ENCODE results near the gene ARHGAP15. TPM values are rescaled to one million over a fixed set of nuclear protein-coding genes. Genes with fewer than 3 reads are reported as not detected.

The ARHGAP15 gene
- total and polyA plus RNA-seq, 9 donors, result 1.5 to 10.0 (median 2.6) TPM

DNA sequence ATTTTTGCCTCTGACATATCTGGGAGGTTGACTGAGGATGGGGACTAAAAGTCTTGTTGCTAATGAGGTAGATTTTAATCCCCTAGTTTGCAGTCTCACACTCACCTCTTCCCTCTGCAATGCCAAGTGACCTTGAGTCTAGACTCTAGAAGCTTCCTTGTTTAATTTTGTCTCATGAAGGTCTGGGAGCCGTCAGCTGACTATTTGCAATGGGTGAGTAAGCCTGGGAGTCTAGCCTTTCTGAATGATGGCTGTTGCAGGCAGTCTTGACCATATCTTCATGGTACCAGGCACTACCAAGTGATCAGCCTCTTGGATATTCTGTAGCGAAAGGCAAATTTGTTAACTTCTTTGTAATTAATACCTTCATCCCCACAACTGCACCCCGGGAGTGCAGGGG is 61.2 kb downstream of the ARHGAP15 start:
- TF ChIP-seq EP300 (IDR thresholded peaks at IDR 0.05) (no peak), POLR2A (IDR thresholded peaks at IDR 0.05) (no peak)
- TF ChIP-seq, protein P1, sequence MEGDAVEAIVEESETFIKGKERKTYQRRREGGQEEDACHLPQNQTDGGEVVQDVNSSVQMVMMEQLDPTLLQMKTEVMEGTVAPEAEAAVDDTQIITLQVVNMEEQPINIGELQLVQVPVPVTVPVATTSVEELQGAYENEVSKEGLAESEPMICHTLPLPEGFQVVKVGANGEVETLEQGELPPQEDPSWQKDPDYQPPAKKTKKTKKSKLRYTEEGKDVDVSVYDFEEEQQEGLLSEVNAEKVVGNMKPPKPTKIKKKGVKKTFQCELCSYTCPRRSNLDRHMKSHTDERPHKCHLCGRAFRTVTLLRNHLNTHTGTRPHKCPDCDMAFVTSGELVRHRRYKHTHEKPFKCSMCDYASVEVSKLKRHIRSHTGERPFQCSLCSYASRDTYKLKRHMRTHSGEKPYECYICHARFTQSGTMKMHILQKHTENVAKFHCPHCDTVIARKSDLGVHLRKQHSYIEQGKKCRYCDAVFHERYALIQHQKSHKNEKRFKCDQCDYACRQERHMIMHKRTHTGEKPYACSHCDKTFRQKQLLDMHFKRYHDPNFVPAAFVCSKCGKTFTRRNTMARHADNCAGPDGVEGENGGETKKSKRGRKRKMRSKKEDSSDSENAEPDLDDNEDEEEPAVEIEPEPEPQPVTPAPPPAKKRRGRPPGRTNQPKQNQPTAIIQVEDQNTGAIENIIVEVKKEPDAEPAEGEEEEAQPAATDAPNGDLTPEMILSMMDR (IDR thresholded peaks at IDR 0.05), result no peak
- Histone ChIP-seq H3K4me3 (no peak overlapping the region), H3K36me3 (no peaks in the 10 kb centered on the region), H3K4me1 (ENCODE audit: insufficient read depth) (no peaks in the 10 kb centered on the region), H3K27me3 (no peaks in the 10 kb centered on the region), H3K9me3 (no peaks in the 10 kb centered on the region), H3K27ac (no peak overlapping the region)
- WGBS, 3 donors, result 71 to 91% (median 77%) methylated on average over 3 of the region's 3 CpGs
- DNase-seq, result no peak
- intact Hi-C loops (cut with DNase I), result no loop called here

DNA sequence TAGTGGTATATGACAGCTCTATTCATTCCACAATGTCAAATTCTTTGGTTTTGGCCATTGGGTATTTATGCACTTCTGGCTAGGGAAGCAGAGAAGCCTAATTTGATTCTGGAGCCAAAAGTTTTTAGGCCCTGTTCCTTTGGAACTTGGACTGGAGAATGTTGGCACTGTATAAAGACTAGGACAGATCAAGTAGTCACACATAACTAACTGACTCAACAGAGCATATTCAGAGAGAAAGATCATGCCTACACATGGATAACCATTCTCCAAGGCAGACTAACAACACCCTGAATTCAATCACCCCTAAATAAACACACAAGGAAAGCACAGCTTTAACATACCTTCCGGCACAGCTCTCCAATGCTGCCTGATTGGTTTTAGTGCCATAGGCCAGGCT is 62.9 kb downstream of the ARHGAP15 start:
- no peaks in the 10 kb centered on the region for H3K9me3 ChIP-seq
- no peaks in the 10 kb centered on the region for H3K27me3 ChIP-seq
- TF ChIP-seq EP300 (IDR thresholded peaks at IDR 0.05) (no peak), POLR2A (IDR thresholded peaks at IDR 0.05) (no peak)
- TF ChIP-seq, protein P1 (IDR thresholded peaks at IDR 0.05), result no peak
- H3K36me3 ChIP-seq, result no peaks in the 10 kb centered on the region
- DNase-seq, result no peak
- intact Hi-C loops (cut with DNase I), result no loop called here
- no peak overlapping the region for H3K4me3 ChIP-seq
- H3K4me1 ChIP-seq (ENCODE audit: insufficient read depth), result no peaks in the 10 kb centered on the region
- no peak overlapping the region for H3K27ac ChIP-seq
- 82 to 100% (median 95%) methylated on average over 1 of the region's 1 CpG for WGBS, 3 donors

DNA sequence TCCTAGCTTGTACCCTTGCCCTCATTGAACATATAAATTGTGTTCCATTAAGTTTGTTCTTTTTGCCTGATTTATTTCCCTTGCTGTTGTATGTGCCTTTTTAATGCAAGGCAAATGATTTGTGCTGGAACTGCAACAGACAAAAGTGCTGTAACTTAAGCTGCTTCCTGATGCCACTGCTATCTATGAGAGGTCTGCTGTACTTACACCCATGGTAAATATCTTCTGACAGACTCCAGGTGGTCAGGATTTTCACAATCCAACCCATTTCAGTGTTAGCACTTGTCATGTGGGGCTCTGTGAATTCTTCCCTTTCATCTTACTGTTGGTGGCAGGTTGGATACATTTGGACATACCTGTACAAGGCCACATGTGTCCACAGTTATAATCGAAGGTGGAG is 63.5 kb downstream of the ARHGAP15 start:
- TF ChIP-seq EP300 (IDR thresholded peaks at IDR 0.05) (no peak), POLR2A (IDR thresholded peaks at IDR 0.05) (no peak)
- TF ChIP-seq, protein P1 (IDR thresholded peaks at IDR 0.05), result no peak
- H3K27me3 ChIP-seq, result no peaks in the 10 kb centered on the region
- no peaks in the 10 kb centered on the region for H3K4me1 ChIP-seq (ENCODE audit: insufficient read depth)
- H3K27ac ChIP-seq, result no peak overlapping the region
- H3K36me3 ChIP-seq, result no peaks in the 10 kb centered on the region
- H3K9me3 ChIP-seq, result no peaks in the 10 kb centered on the region
- intact Hi-C loops (cut with DNase I), result no loop called here
- H3K4me3 ChIP-seq, result no peak overlapping the region
- 77 to 86% (median 81%) methylated on average over 1 of the region's 1 CpG for WGBS, 3 donors
- no peak for DNase-seq

DNA sequence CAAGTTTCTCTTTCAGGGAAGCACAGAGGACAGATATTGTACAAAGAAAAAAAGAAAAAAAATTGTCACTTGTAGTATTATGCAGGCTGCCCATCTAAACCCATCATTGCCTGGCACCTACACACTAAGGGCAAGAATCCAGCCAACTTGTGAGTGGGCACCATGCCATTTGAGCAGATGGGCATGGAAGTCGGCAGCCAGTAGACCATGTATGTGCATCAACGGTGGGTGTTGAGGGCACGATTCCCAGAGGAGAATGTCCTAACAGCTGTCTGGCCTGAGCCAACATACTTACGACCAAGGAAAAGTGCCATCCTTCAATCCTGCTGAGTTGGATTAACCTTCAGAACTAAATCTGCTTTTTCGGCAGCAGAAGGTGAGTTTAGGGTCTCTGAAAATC is 63.9 kb downstream of the ARHGAP15 start:
- TF ChIP-seq, protein P1 (IDR thresholded peaks at IDR 0.05), result no peak
- TF ChIP-seq EP300 (IDR thresholded peaks at IDR 0.05) (no peak), POLR2A (IDR thresholded peaks at IDR 0.05) (no peak)
- Histone ChIP-seq H3K27ac (no peak overlapping the region), H3K9me3 (no peaks in the 10 kb centered on the region), H3K27me3 (no peaks in the 10 kb centered on the region), H3K4me1 (ENCODE audit: insufficient read depth) (no peaks in the 10 kb centered on the region), H3K4me3 (no peak overlapping the region), H3K36me3 (no peaks in the 10 kb centered on the region)
- WGBS, 3 donors, result 79 to 87% (median 82%) methylated on average over 5 of the region's 5 CpGs
- DNase-seq, result no peak
- intact Hi-C loops (cut with DNase I), result no loop called here

DNA sequence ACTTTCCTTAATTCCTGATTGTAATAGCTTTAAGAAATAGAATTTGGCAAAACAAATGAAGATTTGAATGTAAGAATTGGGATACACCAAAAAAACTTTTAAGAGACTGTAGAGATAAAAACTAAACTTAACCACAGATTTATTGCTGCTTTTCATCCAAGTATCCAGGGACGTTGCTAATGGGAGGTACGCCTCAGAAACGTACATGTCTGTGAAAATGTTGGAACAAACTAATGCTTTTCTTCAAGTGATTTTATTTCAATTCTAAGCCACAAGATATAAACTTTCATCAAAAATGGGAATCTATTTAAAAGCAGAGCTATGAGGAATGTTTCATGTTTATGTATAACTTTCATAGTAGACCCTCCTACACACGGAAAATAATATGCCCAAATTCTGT is 66.3 kb downstream of the ARHGAP15 start:
- WGBS, 3 donors, result 9 to 15% (median 14%) methylated on average over 4 of the region's 4 CpGs
- Histone ChIP-seq H3K36me3 (no peaks in the 10 kb centered on the region), H3K9me3 (no peaks in the 10 kb centered on the region), H3K27me3 (no peaks in the 10 kb centered on the region), H3K4me3 (no peak overlapping the region), H3K4me1 (ENCODE audit: insufficient read depth) (no peaks in the 10 kb centered on the region), H3K27ac (no peak overlapping the region)
- TF ChIP-seq POLR2A (IDR thresholded peaks at IDR 0.05), result no peak
- no peak for TF ChIP-seq EP300 (IDR thresholded peaks at IDR 0.05)
- TF ChIP-seq, protein P1 (IDR thresholded peaks at IDR 0.05), result no peak
- intact Hi-C loops (cut with DNase I), result no loop called here
- no peak for DNase-seq
